WERI-Rb-1 (cell line): ENCODE data around the gene LMTK3.
"Not testable (repeated sequence)": the region's sequence is repeated elsewhere in the genome, so short reads cannot be mapped to it uniquely, and the experiment has no call there.

ENCODE experiments used
- DNase-seq: peaks from one replicate; pipeline ENCODE4 v3.0.0-alpha.2; 2020
- H3K27ac ChIP-seq: fragments of 250-450 bp; sonication (Bioruptor Pico); 2 replicates; pipeline ENCODE4 v1.5.1; 2020; ENCODE audit warnings: mild to moderate bottlenecking, moderate library complexity
- H3K27me3 ChIP-seq: fragments of 250-450 bp; sonication (Bioruptor Pico); 2 replicates; pipeline ENCODE4 v1.5.1; 2021; ENCODE audit warnings: mild to moderate bottlenecking, low read depth, moderate library complexity; ENCODE audit not compliant: insufficient read depth, severe bottlenecking
- H3K36me3 ChIP-seq: fragments of 250-450 bp; sonication (Bioruptor Pico); 2 replicates; pipeline ENCODE4 v1.5.1; 2020; ENCODE audit warnings: mild to moderate bottlenecking, moderate library complexity
- H3K4me3 ChIP-seq: 2 replicates; pipeline ENCODE4 v1.5.1; 2011; ENCODE audit warnings: low read depth, mild to moderate bottlenecking, control low read depth, low read length
- H3K9me3 ChIP-seq: fragments of 250-450 bp; sonication (Bioruptor Pico); 2 replicates; pipeline ENCODE4 v1.5.1; 2021; ENCODE audit warnings: mild to moderate bottlenecking, moderate library complexity; ENCODE audit not compliant: severe bottlenecking
- CTCF ChIP-seq: IDR thresholded peaks from 2 replicates; pipeline ENCODE4 v1.5.1; 2011; ENCODE audit warnings: low read depth, mild to moderate bottlenecking, control low read depth, inconsistent platforms, low read length

The LMTK3 gene

GRCh38 chr19:48541813-48542212, 30.2 kb upstream of the LMTK3 start:
- Histone ChIP-seq H3K9me3 (no peaks in the 10 kb centered on the region), H3K4me3 (no peak overlapping the region), H3K36me3 (no peaks in the 10 kb centered on the region), H3K27ac (no peak overlapping the region), H3K27me3 (no peaks in the 10 kb centered on the region)
- no peak for TF ChIP-seq CTCF
- DNase-seq: no peak

GRCh38 chr19:48540110-48540509, 28.5 kb upstream of the LMTK3 start:
- Histone ChIP-seq H3K36me3 (no peaks in the 10 kb centered on the region), H3K4me3 (no peak overlapping the region), H3K27ac (no peak overlapping the region), H3K9me3 (no peaks in the 10 kb centered on the region), H3K27me3 (no peaks in the 10 kb centered on the region)
- no peak for TF ChIP-seq CTCF
- DNase-seq: no peak

- no peak for TF ChIP-seq CTCF
- Histone ChIP-seq H3K4me3 (no peak overlapping the region), H3K36me3 (no peaks in the 10 kb centered on the region), H3K27me3 (no peaks in the 10 kb centered on the region), H3K9me3 (no peaks in the 10 kb centered on the region), H3K27ac (no peak overlapping the region)
- no peak for DNase-seq
These were observed 28.0 kb upstream of the LMTK3 start for GRCh38 chr19:48539503-48540096.

- not testable (repeated sequence) for DNase-seq, H3K27me3 ChIP-seq, H3K36me3 ChIP-seq, H3K9me3 ChIP-seq, H3K4me3 ChIP-seq, H3K27ac ChIP-seq
These were observed 26.4 kb upstream of the LMTK3 start for GRCh38 chr19:48538057-48538456.

- DNase-seq: no peak
- Histone ChIP-seq H3K27ac (no peak overlapping the region), H3K27me3 (no peaks in the 10 kb centered on the region), H3K4me3 (no peak overlapping the region), H3K36me3 (no peaks in the 10 kb centered on the region), H3K9me3 (no peaks in the 10 kb centered on the region)
- TF ChIP-seq CTCF: no peak
These were observed 25.9 kb upstream of the LMTK3 start for GRCh38 chr19:48537541-48537940.

GRCh38 chr19:48533770-48534169, 22.1 kb upstream of the LMTK3 start:
- Histone ChIP-seq H3K36me3 (no peaks in the 10 kb centered on the region), H3K27me3 (no peaks in the 10 kb centered on the region), H3K9me3 (no peaks in the 10 kb centered on the region), H3K4me3 (no peak overlapping the region), H3K27ac (no peak overlapping the region)
- DNase-seq: no peak
- no peak for TF ChIP-seq CTCF
